Left hindlimb (tissue), 1 donor: ENCODE measurements around the gene ANKRD27.
A peak's percentile ranks its signal among the peaks of the same experiment; 100 is the strongest.
"Not testable (repeated sequence)": the region's sequence is repeated elsewhere in the genome, so short reads cannot be mapped to it uniquely, and the experiment has no call there.

Source experiments
- DNase-seq: peaks from one replicate; pipeline ENCODE4 v3.0.0-alpha.2; 2018

The ANKRD27 gene

DNA sequence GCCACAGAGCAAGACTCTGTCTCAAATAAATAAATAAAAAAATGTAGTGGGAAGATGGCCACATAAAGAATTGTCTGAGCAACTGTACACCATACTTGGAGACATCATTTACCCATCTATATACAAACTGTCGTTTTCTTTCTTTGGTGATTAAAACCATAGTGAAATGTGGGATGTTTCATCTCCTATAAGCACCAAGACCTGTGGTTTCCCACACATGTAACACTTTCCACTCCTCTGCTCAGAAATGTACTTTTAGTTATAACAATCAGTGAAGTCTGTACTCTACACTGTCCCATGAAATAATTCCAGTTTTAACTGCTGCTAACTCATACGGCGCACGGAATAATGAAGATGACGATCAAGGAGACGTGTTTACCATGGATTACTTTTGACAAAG is 75.7 kb downstream of the ANKRD27 start:
- DNase-seq = no peak

DNA sequence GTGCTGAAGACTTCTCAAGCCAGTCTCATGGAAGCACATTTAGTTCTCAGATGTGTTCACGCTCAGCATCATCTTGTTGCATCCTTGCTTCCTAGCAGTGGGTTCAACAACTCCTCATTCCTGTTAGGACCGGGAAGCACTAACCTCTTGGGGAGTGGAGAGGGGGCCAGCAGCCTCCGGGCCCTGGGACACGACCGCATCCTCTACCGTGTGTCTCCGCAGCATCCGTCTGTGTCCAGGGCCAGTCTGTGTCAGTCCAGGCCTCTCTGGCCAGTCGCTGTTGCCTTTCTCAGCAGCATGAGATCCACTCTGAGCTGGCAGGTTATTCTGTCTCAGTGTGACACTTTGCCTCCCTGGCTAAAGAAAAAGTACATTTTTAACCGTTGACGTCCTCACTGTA is 77.0 kb downstream of the ANKRD27 start:
- DNase-seq = no peak

DNA sequence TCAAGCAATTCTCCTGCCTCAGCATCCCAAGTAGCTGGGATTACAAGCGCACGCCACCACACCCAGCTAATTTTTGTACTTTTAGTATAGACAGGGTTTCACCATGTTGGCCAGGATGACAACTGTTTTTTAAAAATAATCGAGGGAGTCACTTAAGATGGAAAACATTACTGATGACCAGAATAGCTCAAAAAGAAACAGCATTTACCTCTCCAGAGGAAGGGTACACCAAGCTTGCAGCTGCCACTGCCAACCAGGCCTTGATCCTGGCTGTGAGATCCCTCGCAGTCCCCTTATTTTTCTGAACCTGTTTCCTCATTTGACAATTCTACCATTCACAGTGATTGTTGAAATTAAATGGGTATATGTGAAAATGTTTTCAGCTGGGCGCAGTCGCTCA is 79.5 kb downstream of the ANKRD27 start:
- no peak for DNase-seq

- DNase-seq = no peak
Measured at GRCh38 chr19:32594021-32594420, 81.0 kb downstream of the ANKRD27 start.

- DNase-seq = not testable (repeated sequence)
Measured at GRCh38 chr19:32587747-32588504, 87.1 kb downstream of the ANKRD27 start.

DNA sequence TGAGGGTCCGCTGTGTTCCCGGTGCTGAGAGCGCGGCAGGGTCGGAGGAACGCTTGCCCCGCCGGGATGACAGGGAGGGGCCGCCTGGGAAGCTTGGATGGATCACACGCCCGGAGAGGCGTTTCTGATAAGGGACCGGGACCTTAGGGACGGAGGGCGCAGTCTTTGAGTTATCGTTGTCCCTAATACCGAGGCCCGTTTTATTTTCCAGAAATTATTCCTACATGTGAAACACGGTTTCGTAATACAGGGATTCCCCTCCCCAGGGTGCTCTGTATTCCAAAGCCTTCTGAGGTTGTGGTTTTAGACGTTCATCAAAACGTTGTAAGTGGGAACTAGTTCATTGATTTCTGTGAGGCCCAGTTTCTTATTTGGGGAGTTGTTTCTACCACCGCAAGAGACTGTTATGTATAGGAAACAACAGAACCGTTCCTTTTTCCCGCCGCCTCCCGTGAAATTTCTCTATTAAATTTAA is 93.2 kb downstream of the ANKRD27 start:
- peak; percentile 36 for DNase-seq

DNA sequence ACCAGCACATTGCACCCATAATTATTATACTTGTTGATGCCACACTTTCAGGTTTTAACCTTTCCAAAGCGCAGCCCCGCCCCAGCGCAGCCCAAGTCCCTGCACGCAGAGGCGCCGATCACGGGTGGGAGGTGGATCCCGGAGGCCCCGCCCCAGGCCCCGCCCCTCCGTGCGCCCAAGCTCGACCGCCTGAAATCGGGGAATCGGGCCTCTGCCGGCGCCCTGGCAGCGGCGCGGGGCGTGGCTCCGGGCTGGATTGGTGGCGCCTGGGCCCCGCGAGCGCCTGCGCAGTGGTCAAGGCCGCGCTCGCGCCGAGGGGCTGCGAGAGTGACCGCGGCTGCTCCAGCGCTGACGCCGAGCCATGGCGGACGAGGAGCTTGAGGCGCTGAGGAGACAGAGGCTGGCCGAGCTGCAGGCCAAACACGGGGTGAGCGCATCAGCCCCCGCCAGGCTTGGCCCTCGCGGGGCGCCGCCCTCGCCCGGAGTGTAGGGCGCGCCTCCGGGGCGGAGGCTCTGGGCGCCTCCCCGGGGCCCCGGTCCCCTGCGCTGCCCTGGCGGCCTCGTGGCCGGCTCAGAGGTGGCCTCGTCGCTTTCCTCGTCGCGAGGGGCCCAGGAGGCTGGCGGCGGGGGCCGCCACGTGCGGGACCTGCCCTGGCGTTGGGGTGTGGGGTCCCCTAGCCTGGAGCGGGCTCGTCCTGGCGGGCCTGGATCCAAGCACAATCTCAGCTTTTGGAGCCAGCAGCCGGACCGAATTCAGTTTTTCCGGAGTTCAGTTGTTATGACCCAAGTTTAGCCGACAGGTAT is 93.9 kb downstream of the ANKRD27 start, which contains the start of gene PDCD5:
Gene PDCD5 (plus strand): TSS at position 290 of the 804 bp plus-strand sequence. CDS start 72 bp downstream, at position 362.
- DNase-seq = peak; percentile 98

GRCh38 chr19:32580353-32580900 is 94.6 kb downstream of the ANKRD27 start:
- no peak for DNase-seq

- no peak for DNase-seq
Measured at GRCh38 chr19:32576790-32577189, 98.2 kb downstream of the ANKRD27 start.

DNA sequence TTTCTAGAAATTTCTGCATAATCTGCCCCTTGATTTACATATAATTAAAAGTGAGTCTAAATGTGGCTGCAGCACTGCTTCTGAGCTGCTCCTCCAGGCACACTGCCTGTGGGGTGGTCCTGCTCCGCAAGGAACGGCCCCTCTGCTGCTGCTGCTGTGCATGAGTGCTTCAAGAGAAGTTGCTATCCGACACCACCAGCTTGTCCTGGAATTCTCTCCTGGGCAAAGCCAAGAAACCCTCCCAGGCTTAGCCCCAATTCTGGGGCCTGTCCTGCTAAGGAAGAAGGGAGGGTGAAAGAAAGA is 101.5 kb downstream of the ANKRD27 start:
- no peak for DNase-seq

DNA sequence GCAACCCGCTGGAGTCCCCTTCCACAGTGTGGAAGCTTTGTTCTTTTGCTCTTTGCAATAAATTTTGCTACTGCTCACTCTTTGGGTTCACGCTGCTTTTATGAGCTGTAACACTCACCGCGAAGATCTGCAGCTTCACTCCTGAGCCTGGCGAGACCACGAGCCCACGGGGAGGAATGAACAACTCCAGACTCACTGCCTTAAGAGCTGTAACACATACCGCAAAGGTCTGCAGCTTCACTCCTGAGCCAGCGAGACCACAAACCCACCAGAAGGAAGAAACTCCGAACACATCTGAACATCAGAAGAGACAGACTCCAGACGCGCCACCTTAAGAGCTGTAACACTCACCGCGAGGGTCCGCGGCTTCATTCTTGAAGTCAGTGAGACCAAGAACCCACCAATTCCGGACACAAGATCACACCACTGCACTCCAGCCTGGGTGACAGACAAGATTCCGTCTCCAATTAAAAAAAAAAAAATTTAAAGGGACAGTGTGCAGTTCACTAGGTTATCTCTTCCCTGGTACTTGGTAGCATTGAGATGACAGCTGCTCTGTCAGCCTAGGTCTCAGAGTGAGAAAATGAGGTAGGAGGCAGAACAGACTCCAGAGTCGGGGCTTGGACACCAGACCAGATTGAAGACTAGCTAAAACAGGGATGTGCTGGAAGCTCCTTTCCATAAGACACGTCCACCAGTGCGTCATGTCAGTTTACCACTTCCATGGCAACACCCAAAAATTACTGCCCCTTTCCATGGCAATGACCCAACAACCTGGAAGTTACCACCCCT is 102.1 kb downstream of the ANKRD27 start:
- DNase-seq = not testable (repeated sequence)

- DNase-seq = not testable (repeated sequence)
Measured at GRCh38 chr19:32571471-32572075, 103.4 kb downstream of the ANKRD27 start.

DNA sequence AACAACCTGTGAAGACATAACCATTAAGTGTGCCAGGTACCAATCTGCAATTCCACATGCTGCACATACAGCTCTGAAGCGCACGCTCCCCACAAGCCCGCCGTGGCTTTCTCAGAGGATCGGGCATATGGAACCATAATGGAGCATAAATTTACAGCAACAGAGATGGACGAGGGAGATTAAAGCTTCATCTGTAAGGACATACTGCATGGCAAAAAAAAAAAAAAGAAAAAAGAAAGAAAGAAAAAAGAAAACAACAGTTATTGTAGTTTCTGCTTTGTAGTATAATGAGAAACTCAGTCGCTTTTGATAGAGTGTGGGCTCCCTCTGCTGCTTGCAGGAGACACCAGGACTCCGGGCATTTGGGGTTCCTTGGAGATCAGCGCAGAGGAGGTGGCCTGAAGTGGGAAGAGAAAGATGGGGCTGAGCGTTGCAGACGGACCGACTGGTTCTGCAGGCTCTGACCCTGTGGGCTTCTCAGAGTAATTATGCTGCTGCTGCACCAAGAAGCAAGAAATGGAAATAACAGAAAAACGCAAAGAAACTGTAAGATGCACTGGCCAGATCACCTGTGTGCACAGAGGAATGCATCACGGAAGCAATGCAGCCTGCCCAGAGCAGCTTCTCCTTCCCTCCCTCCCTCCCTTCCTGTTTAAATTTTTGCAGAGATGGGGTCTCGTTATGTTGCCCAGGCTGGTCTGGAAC is 104.7 kb downstream of the ANKRD27 start:
- DNase-seq = peak; percentile 44

DNA sequence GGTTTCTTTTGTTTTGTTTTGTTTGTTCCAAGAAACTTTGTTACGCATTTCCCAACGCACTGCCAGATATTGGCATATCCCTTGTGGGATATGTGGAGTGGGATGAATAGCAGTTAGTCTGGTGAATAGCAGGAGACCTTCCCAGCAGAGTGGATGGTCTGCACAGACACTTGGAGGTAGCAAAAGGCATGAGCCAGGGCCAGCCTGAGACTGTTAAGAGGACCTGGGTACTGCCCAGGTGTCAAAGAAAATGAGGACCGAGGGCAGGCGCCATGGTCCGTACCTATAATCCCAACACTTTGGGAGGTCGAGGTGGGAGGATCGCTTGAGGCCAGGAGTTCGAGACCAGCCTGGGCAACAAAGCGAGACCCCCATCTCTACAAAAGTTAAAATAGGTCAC is 107.5 kb downstream of the ANKRD27 start:
- no peak for DNase-seq

DNA sequence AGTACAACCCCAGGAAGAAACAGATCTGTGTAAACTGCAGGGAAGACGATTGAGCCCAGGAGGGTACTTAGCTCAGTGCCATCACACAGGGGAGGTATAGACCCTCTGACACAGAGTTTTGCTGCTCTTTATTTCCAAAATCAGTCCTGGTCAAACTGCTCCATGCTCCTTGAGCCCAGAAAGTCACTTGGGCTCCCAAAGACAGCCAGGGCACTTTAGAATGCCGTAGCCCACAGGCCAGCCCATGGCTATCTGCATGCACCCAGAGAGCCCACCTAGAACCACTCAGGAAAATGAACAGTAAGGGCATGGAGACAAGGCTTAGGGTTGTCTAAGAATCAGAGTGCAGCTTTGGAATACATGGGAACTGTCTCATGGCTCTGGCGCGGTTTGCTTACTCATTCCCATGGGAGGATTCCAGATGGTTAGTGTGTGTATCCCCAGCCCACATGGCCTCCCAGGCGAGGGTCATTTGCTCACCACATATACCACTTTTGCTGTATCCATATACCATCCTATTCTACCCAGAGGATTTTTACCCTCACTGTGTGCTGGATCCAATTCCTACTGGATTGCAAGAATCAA is 108.6 kb downstream of the ANKRD27 start:
- DNase-seq = peak; percentile 32

DNA sequence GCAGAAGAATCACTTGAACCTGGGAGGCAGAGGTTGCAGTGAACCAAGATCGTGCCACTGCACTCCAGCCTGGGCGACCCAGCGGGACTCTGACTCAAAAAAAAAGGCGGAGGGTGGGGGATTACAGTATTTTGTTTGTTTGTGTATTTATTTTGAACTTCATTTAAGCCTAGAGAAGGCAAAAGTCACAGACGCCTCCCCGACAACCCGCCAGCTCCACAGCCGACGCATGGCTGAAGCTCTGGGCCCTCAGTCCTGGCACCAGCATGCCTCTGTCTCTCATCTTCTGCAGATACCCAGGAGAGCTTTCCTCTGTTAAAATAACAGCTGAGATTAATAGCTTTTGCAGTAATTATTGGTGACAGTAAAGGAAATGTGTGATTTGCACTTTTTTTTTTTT is 111.2 kb downstream of the ANKRD27 start:
- DNase-seq = no peak

GRCh38 chr19:32558607-32559228 is 116.3 kb downstream of the ANKRD27 start:
- no peak for DNase-seq

DNA sequence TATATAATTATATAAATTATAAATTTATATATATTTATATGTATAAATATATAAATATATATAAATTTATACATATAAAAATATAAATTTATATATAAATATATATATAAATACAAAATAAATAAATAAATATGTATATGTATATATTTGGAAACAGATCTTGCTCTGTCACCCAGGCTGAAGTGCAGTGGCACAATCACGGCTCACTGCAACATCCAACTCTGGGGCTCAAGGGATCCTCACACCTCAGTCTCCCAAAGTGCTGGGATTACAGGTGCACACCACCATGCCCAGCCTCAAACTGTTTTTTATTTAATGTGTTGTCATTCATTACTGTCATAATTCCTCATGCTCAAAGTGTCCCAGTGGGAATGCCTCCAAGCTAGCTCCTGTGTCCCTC is 119.2 kb downstream of the ANKRD27 start:
- DNase-seq = no peak

DNA sequence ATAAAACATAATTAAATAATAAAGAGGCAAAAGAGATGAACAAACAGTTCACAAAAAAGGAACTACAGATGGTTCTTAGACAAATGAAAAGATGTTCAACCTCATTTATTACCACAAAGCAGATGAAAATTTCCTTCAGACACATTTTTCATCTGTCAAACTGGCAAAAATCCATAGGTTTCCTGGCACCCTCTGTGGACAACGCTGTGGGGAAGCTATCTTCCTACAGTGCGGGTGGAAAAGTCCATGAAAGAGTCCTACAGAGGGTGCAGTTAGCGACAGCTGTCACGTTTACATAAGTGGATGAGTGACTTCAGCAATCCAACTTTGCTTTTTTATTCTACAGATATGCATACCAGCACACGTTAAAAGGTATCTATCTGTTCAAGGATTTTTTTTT is 124.3 kb downstream of the ANKRD27 start:
- no peak for DNase-seq
